PC-3 (cell line): ENCODE results near the gene ZFX. TPM values are rescaled to one million over a fixed set of nuclear protein-coding genes. Genes with fewer than 3 reads are reported as not detected.

Experiments
- ATAC-seq: fragments of 200-7000 bp; cut with Tn5 transposase; 2 replicates; pipeline ENCODE4 v1.9.1; 2020; ENCODE audit warnings: mild to moderate bottlenecking, moderate library complexity
- BruUV-seq: library from RNA; stranded (reverse); fragments of 400-500 nt; replicated peaks from 2 replicates; lab custom pipeline; 2021; lab: Mats Ljungman, UMichigan
- CTCF ChIA-PET: fragments of 300-600 bp; sonication (Branson Sonifier 250); formaldehyde crosslinking; loops from one replicate; lab custom pipeline; 2022; ENCODE audit warnings: antibody characterized with exemption; lab: Charles Lee
- POLR2A ChIA-PET: fragments of 300-600 bp; sonication (Branson Sonifier 250); formaldehyde crosslinking; loops from one replicate; lab custom pipeline; 2022; ENCODE audit warnings: antibody characterized with exemption; ENCODE audit not compliant: unreplicated experiment; lab: Charles Lee
- DNase-seq: peaks from one replicate; pipeline ENCODE4 v3.0.0-alpha.2; 2015
- H2AFZ ChIP-seq: fragments of 300-600 bp; sonication (generic); 2 replicates; pipeline ENCODE4 v1.6.0; 2016; ENCODE audit warnings: antibody characterized with exemption, low read length
- H3F3A ChIP-seq: fragments of 300-600 bp; sonication (generic); one replicate; pipeline ENCODE4 v1.6.0; 2017; ENCODE audit warnings: antibody characterized with exemption, low read length, control low read depth, mild to moderate bottlenecking; ENCODE audit not compliant: unreplicated experiment
- H3K27ac ChIP-seq: fragments of 300-600 bp; sonication (generic); 2 replicates; pipeline ENCODE4 v1.5.1; 2016; ENCODE audit warnings: mild to moderate bottlenecking, low read length
- H3K27me3 ChIP-seq: fragments of 300-600 bp; sonication (generic); 2 replicates; pipeline ENCODE4 v1.6.1; 2016; ENCODE audit warnings: low read length, mixed read lengths
- H3K36me3 ChIP-seq: fragments of 300-600 bp; sonication (generic); 2 replicates; pipeline ENCODE4 v1.6.1; 2016; ENCODE audit warnings: low read depth, mixed run types, low read length, mixed read lengths
- H3K4me1 ChIP-seq: fragments of 300-600 bp; sonication (generic); 2 replicates; pipeline ENCODE4 v1.5.1; 2016; ENCODE audit warnings: low read length; ENCODE audit not compliant: insufficient read depth
- H3K4me2 ChIP-seq: fragments of 300-600 bp; sonication (generic); 2 replicates; pipeline ENCODE4 v1.6.0; 2016; ENCODE audit warnings: low read length
- H3K4me3 ChIP-seq: fragments of 300-600 bp; sonication (generic); 2 replicates; pipeline ENCODE4 v1.5.1; 2016; ENCODE audit warnings: mild to moderate bottlenecking, low read length, mixed read lengths
- H3K79me2 ChIP-seq: fragments of 300-600 bp; sonication (generic); 2 replicates; pipeline ENCODE4 v1.6.1; 2017; ENCODE audit warnings: low read length, mixed read lengths
- H3K9ac ChIP-seq: fragments of 300-600 bp; sonication (generic); 2 replicates; pipeline ENCODE4 v1.6.0; 2016; ENCODE audit warnings: mild to moderate bottlenecking, low read length
- H3K9me2 ChIP-seq: fragments of 300-600 bp; sonication (generic); replicated peaks from 2 replicates; pipeline ENCODE4 v1.6.1; 2016; ENCODE audit warnings: mixed run types, low read length, mixed read lengths
- H3K9me3 ChIP-seq: fragments of 300-600 bp; sonication (generic); 2 replicates; pipeline ENCODE4 v1.6.1; 2016; ENCODE audit warnings: low read length, mixed read lengths
- H4K20me1 ChIP-seq: fragments of 300-600 bp; sonication (generic); 2 replicates; pipeline ENCODE4 v1.6.1; 2016; ENCODE audit warnings: low read length, mixed read lengths
- CTCF ChIP-seq: fragments of 300-600 bp; sonication (generic); conservative IDR thresholded peaks from 2 replicates; pipeline ENCODE4 v1.5.1; 2017; ENCODE audit warnings: antibody characterized with exemption, low read depth, mild to moderate bottlenecking, low read length
- EZH2 ChIP-seq: fragments of 300-600 bp; sonication (generic); IDR thresholded peaks from one replicate; pipeline ENCODE4 v1.6.1; 2017; ENCODE audit warnings: antibody characterized with exemption, mild to moderate bottlenecking, low read length; ENCODE audit not compliant: unreplicated experiment
- EZH2phosphoT487 ChIP-seq: fragments of 300-600 bp; sonication (generic); IDR thresholded peaks from 2 replicates; pipeline ENCODE4 v1.6.1; 2018; ENCODE audit warnings: mild to moderate bottlenecking, antibody characterized with exemption, low read length, borderline replicate concordance
- intact Hi-C: fragments of 100-400 bp; cut with micrococcal nuclease; formaldehyde crosslinking; loops from 2 replicates; pipeline ENCODE4 v1.9.0; 2023
- total RNA-seq: library from RNA; depleted of rRNA; stranded (reverse); fragments of >200 nt; gene quantifications from 2 replicates; pipeline ENCODE4 v1.2.3, GENCODE V29; 2014

Gene ZFX
- total RNA-seq, 1 experiment from 2014 or later, result 21.0 TPM

- POLR2A ChIA-PET, result no interaction called here
- Histone ChIP-seq H3K36me3 (no peaks in the 10 kb centered on the region), H3K4me1 (peaks cover 56% of the 10 kb centered on the region), H3K9me2 (no peaks in the 10 kb centered on the region), H3K79me2 (peaks cover 26% of the 10 kb centered on the region), H3K27ac (peak overlapping the region; percentile 82), H3K4me3 (peak overlapping the region; percentile 63), H3K9me3 (no peaks in the 10 kb centered on the region), H3K27me3 (no peaks in the 10 kb centered on the region), H2AFZ (peak overlapping the region; percentile 52; the same call in 1 of the 2 replicates), H3F3A (peaks cover 3% of the 10 kb centered on the region), H3K4me2 (peak overlapping the region; percentile 88), H3K9ac (peak overlapping the region; percentile 45; the same call in 1 of the 2 replicates), H4K20me1 (peaks cover 15% of the 10 kb centered on the region)
- DNase-seq (no peak), ATAC-seq (no peak)
- intact Hi-C loops, result loop anchor here (5.0 kb wide), 1 partner anchor 50 kb away; no protein-coding TSS in a partner anchor
- no peak for TF ChIP-seq CTCF
- TF ChIP-seq EZH2, result no peak
- no peak for TF ChIP-seq EZH2phosphoT487
- CTCF ChIA-PET, result no interaction called here
- no TSS peak for BruUV-seq
These were observed 2.4 kb upstream of the ZFX start for GRCh38 chrX:24147165-24147564.

GRCh38 chrX:24148121-24148520 lies 1.4 kb upstream of the ZFX start:
- POLR2A ChIA-PET, result no interaction called here
- Histone ChIP-seq H3K4me3 (peak overlapping the region; percentile 75; the same call in 1 of the 2 replicates), H3K9ac (peak overlapping the region; percentile 95), H3K79me2 (peaks cover 36% of the 10 kb centered on the region), H3K27me3 (no peaks in the 10 kb centered on the region), H3F3A (peaks cover 3% of the 10 kb centered on the region), H3K4me1 (peaks cover 62% of the 10 kb centered on the region), H2AFZ (peak overlapping the region; percentile 74; the same call in 1 of the 2 replicates), H3K9me3 (no peaks in the 10 kb centered on the region), H3K9me2 (no peaks in the 10 kb centered on the region), H3K4me2 (peak overlapping the region; percentile 83), H4K20me1 (peaks cover 25% of the 10 kb centered on the region), H3K27ac (peak overlapping the region; percentile 78), H3K36me3 (no peaks in the 10 kb centered on the region; the same call in 1 of the 2 replicates)
- ATAC-seq, result no peak
- no peak for DNase-seq
- TF ChIP-seq EZH2, result no peak
- TF ChIP-seq EZH2phosphoT487, result no peak
- no peak for TF ChIP-seq CTCF
- BruUV-seq, result no TSS peak
- intact Hi-C loops, result loop anchor here (5.0 kb wide), 1 partner anchor 51 kb away; no protein-coding TSS in a partner anchor
- CTCF ChIA-PET, result no interaction called here
